ENCODE measurements around the gene CCDC158. TPM values are rescaled to one million over a fixed set of nuclear protein-coding genes. Genes with fewer than 3 reads are reported as not detected.

Gene CCDC158
- total and polyA plus RNA-seq, 2 of the 8 experiments (the other 6 are each of a cell fraction or from before 2014, with no cell fraction given): not detected

- no peak overlapping the region for H3K4ac ChIP-seq (replicated peaks; ENCODE audit: insufficient read length, low read depth, low read length)
- H2BK15ac ChIP-seq (ENCODE audit: low read length): no peak overlapping the region
- no peak for FAIRE-seq
Measured at GRCh38 chr4:76279462-76279861, 141.5 kb downstream of the CCDC158 start.

More at GRCh38 chr4:76279462-76279861, 141.5 kb downstream of the CCDC158 start:
- Histone ChIP-seq H2BK12ac (ENCODE audit: low read depth, low read length) (no peak overlapping the region), H3K27me3 (replicated peaks in 1 of 4; ENCODE audit: control insufficient read depth in 3 of 4, extremely low read depth in 1 of 4, insufficient read depth in 3 of 4, low read length in 3 of 4) (peaks cover 0 to 1% (median 0%) of the 10 kb centered on the region in 4 experiments; a peak in 1 of 7 replicates), H3K36me3 (ENCODE audit: control insufficient read depth in 2 of 4, insufficient read depth in 4 of 4, low read length in 3 of 4) (no peaks in the 10 kb centered on the region), H3K79me2 (ENCODE audit: control insufficient read depth in 1 of 2, insufficient read depth in 2 of 2, low read length in 2 of 2) (no peaks in the 10 kb centered on the region), H3K4me3 (ENCODE audit: extremely low read depth in 1 of 4, insufficient read depth in 2 of 4, low read depth in 3 of 4, low read length in 4 of 4) (no peak overlapping the region), H3K14ac (ENCODE audit: insufficient read length) (no peak overlapping the region), H2BK120ac (replicated peaks; ENCODE audit: low read depth, low read length) (no peak overlapping the region), H3K18ac (ENCODE audit: extremely low read depth, low read length) (no peak overlapping the region), H4K5ac (ENCODE audit: insufficient read length, low read depth, low read length) (no peak overlapping the region), H4K20me1 (replicated peaks in 1 of 2; ENCODE audit: control insufficient read depth in 1 of 2, insufficient read depth in 2 of 2, low read length in 2 of 2) (no peaks in the 10 kb centered on the region), H2AK5ac (ENCODE audit: low read depth, low read length) (no peak overlapping the region), H2AFZ (ENCODE audit: low read length) (no peak overlapping the region), H3K4me2 (ENCODE audit: insufficient read depth in 1 of 2, low read depth in 2 of 2, low read length in 2 of 2) (no peak overlapping the region), H3K9ac (replicated peaks in 1 of 4; ENCODE audit: extremely low read depth in 1 of 4, low read depth in 3 of 4, low read length in 3 of 4) (no peak overlapping the region), H4K91ac (replicated peaks; ENCODE audit: insufficient read length, low read length) (no peak overlapping the region), H3K23ac (ENCODE audit: insufficient read length) (no peak overlapping the region), H3K79me1 (ENCODE audit: low read depth, low read length) (no peaks in the 10 kb centered on the region), H3K4me1 (replicated peaks in 1 of 4; ENCODE audit: control insufficient read depth in 3 of 4, insufficient read depth in 4 of 4, low read length in 3 of 4) (no peaks in the 10 kb centered on the region; a peak in 1 of 7 replicates), H2BK5ac (ENCODE audit: low read depth, low read length) (no peak overlapping the region), H3K27ac (ENCODE audit: low read depth, low read length) (no peak overlapping the region), H3K23me2 (ENCODE audit: low read depth, low read length) (no peaks in the 10 kb centered on the region; the same call in 1 of the 2 replicates), H4K8ac (ENCODE audit: extremely low read depth, insufficient read depth, low read length) (no peak overlapping the region), H3K56ac (replicated peaks; ENCODE audit: insufficient read length, low read depth, low read length) (no peak overlapping the region), H3K9me3 (ENCODE audit: insufficient read depth in 2 of 2, low read depth in 1 of 2, low read length in 1 of 2) (no peaks in the 10 kb centered on the region), H2BK20ac (ENCODE audit: low read length) (no peak overlapping the region)
- WGBS, 2 experiments (ENCODE audit: extremely low coverage in 1 of 2, insufficient coverage in 1 of 2, insufficient read length in 1 of 2, insufficient replicate concordance in 2 of 2, low coverage in 1 of 2, low lambda C conversion rate in 2 of 2, missing lambda C conversion rate in 1 of 2): 88% methylated on average over 4 of the region's 4 CpGs; no CpG with 5 or more reads in 1 of the 2 experiments
- ChIA-PET POLR2A (ENCODE audit: partially characterized antibody) (no interaction called here), CTCF (ENCODE audit: partially characterized antibody) (interaction anchor here (0.8 to 2.6 kb wide), 8 partner anchors 8 to 98 kb away, joined by 3 to 14 read pairs (median 4); partner anchors contain the start of gene STBD1)
- TF ChIP-seq POU5F1 (IDR thresholded peaks at IDR 0.05; ENCODE audit: low read depth, low read length): no peak
- TF ChIP-seq, protein P1, sequence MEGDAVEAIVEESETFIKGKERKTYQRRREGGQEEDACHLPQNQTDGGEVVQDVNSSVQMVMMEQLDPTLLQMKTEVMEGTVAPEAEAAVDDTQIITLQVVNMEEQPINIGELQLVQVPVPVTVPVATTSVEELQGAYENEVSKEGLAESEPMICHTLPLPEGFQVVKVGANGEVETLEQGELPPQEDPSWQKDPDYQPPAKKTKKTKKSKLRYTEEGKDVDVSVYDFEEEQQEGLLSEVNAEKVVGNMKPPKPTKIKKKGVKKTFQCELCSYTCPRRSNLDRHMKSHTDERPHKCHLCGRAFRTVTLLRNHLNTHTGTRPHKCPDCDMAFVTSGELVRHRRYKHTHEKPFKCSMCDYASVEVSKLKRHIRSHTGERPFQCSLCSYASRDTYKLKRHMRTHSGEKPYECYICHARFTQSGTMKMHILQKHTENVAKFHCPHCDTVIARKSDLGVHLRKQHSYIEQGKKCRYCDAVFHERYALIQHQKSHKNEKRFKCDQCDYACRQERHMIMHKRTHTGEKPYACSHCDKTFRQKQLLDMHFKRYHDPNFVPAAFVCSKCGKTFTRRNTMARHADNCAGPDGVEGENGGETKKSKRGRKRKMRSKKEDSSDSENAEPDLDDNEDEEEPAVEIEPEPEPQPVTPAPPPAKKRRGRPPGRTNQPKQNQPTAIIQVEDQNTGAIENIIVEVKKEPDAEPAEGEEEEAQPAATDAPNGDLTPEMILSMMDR (IDR thresholded peaks at IDR 0.05; ENCODE audit: control extremely low read depth in 1 of 3, insufficient read depth in 1 of 3, low read depth in 1 of 3, low read length in 3 of 3): peak in 2 of 3 experiments; percentile 6 to 13; a peak in 1 of 4 replicates
- no peak for TF ChIP-seq SAP30 (IDR thresholded peaks at IDR 0.05; ENCODE audit: insufficient read depth, insufficient replicate concordance, low read length)
- TF ChIP-seq RAD21 (IDR thresholded peaks at IDR 0.05 in 1 of 2, conservative IDR thresholded peaks at IDR 0.05 in 1 of 2; ENCODE audit: low read depth in 2 of 2, low read length in 2 of 2): peak; percentile 40 to 57
- DNase-seq (ENCODE audit: low read depth in 1 of 2, low spot score in 2 of 2): no peak

Data from H1 (cell line).